Sigmoid colon (tissue), 7 donors: ENCODE results near the gene NAGLU. TPM values are rescaled to one million over a fixed set of nuclear protein-coding genes. Genes with fewer than 3 reads are reported as not detected.
"Not testable (repeated sequence)": the region's sequence is repeated elsewhere in the genome, so short reads cannot be mapped to it uniquely, and the experiment has no call there.

Experiments used
- DNase-seq: peaks from one replicate; pipeline ENCODE4 v3.0.0-alpha.2; 2019
- H3K27ac ChIP-seq, 4 donors: fragments of 200-600 bp; sonication (generic); one replicate each; pipeline ENCODE4 v1.5.1; 2016 to 2019; ENCODE audit warnings: mild to moderate bottlenecking in 1 of 4
- H3K27me3 ChIP-seq, 3 donors: fragments of 200-600 bp; sonication (generic); one replicate each; pipeline ENCODE4 v1.5.1; 2019; ENCODE audit warnings: mild to moderate bottlenecking in 1 of 3
- H3K36me3 ChIP-seq, 4 donors: fragments of 200-600 bp; sonication (generic); one replicate each; pipeline ENCODE4 v1.5.1; 2016 to 2019
- H3K4me1 ChIP-seq, 4 donors: fragments of 200-600 bp; sonication (generic); one replicate each; pipeline ENCODE4 v1.5.1; 2017 to 2019
- H3K4me3 ChIP-seq, 4 donors: fragments of 200-600 bp; sonication (generic); one replicate each; pipeline ENCODE4 v1.5.1; 2017 to 2019; ENCODE audit warnings: mild to moderate bottlenecking in 2 of 4, moderate library complexity in 1 of 4
- H3K9me3 ChIP-seq, 4 donors: fragments of 200-600 bp in 3 of 4; sonication (generic) in 3 of 4; one replicate each; pipeline versions ENCODE4 v1.5.1 to v1.6.1; 2013 to 2019
- CTCF ChIP-seq, 4 experiments: fragments of 450-650 bp in 3 of 4; fragments of 200-600 bp in 1 of 4; IDR thresholded peaks; one replicate each; pipeline ENCODE4 v1.5.1; 2016 to 2019; ENCODE audit warnings: antibody characterized with exemption in 4 of 4, mild to moderate bottlenecking in 3 of 4, moderate library complexity in 2 of 4
- EP300 ChIP-seq, 4 donors: sonication (generic); formaldehyde crosslinking; IDR thresholded peaks; one replicate each; pipeline ENCODE4 v1.6.1; 2017; ENCODE audit warnings: antibody characterized with exemption in 4 of 4
- POLR2A ChIP-seq, 2 donors: fragments of 450-650 bp; IDR thresholded peaks; one replicate each; pipeline ENCODE4 v1.6.1; 2016; ENCODE audit warnings: antibody characterized with exemption in 2 of 2, mild to moderate bottlenecking in 2 of 2, moderate library complexity in 2 of 2
- POLR2AphosphoS5 ChIP-seq, 4 donors: sonication (generic); formaldehyde crosslinking; IDR thresholded peaks; one replicate each; pipeline ENCODE4 v1.6.1; 2017; ENCODE audit warnings: antibody characterized with exemption in 4 of 4
- WGBS, 2 donors: extraction: QIAGEN DNeasy Blood & Tissue Kit; methylation state at CpG; one replicate each; pipeline ENCODE4 v1.1.7; 2013; 5-methylcytosine and 5-hydroxymethylcytosine counted together
- intact Hi-C: fragments of 100-400 bp; cut with DNase I; formaldehyde crosslinking; loops from one replicate; pipeline ENCODE4 v1.15.1; 2023
- polyA plus RNA-seq, 3 donors: library from polyadenylated mRNA; stranded (reverse); fragments of 200-250 nt; gene quantifications; one replicate each; pipeline ENCODE4 v1.2.3, GENCODE V29; 2013
- total RNA-seq, 4 donors: library from RNA; depleted of rRNA; stranded (reverse); fragments of >200 nt; gene quantifications; one replicate each; pipeline ENCODE4 v1.1.0, GENCODE V29; 2016
- donor health status: healthy with polysubstance abuse.
- donor health status: Bipolar disorder and iron deficiency.
- donor health status: healthy.

NAGLU gene
- total and polyA plus RNA-seq, 7 donors: 9.7 to 52.6 (median 35.2) TPM

- WGBS, 2 donors: 58 to 72% methylated on average over 17 of the region's 17 CpGs
- peaks cover 0 to 62% (median 20%) of the 10 kb centered on the region in 4 donors for H3K36me3 ChIP-seq
These were observed 5.2 kb downstream of the NAGLU start for GRCh38 chr17:42541041-42541833.

GRCh38 chr17:42543190-42544079 is 7.4 kb downstream of the NAGLU start:
- Histone ChIP-seq H3K9me3 (no peaks in the 10 kb centered on the region), H3K36me3 (peaks cover 0 to 56% (median 19%) of the 10 kb centered on the region in 4 donors), H3K4me1 (peaks cover 0 to 7% (median 5%) of the 10 kb centered on the region in 4 donors), H3K27me3 (peaks cover 0 to 5% (median 0%) of the 10 kb centered on the region in 3 donors), H3K4me3 (no peak overlapping the region), H3K27ac (no peak overlapping the region)
- DNase-seq: no peak
- intact Hi-C loops: no loop called here
- TF ChIP-seq EP300 (IDR thresholded peaks at IDR 0.05) (no peak), CTCF (IDR thresholded peaks at IDR 0.05) (no peak), POLR2A (IDR thresholded peaks at IDR 0.05) (no peak), POLR2AphosphoS5 (IDR thresholded peaks at IDR 0.05) (no peak)
- 95 to 96% methylated on average over 39 of the region's 39 CpGs for WGBS, 2 donors

More at GRCh38 chr17:42541041-42541833, 5.2 kb downstream of the NAGLU start:
- H3K27ac ChIP-seq: no peak overlapping the region
- intact Hi-C loops: no loop called here
- no peaks in the 10 kb centered on the region for H3K9me3 ChIP-seq
- TF ChIP-seq EP300 (IDR thresholded peaks at IDR 0.05) (no peak), POLR2A (IDR thresholded peaks at IDR 0.05) (no peak), CTCF (IDR thresholded peaks at IDR 0.05) (no peak), POLR2AphosphoS5 (IDR thresholded peaks at IDR 0.05) (no peak)
- no peaks in the 10 kb centered on the region for H3K27me3 ChIP-seq
- DNase-seq: no peak
- no peak overlapping the region for H3K4me3 ChIP-seq
- H3K4me1 ChIP-seq: peaks cover 0 to 11% (median 9%) of the 10 kb centered on the region in 4 donors

- Histone ChIP-seq H3K9me3 (no peaks in the 10 kb centered on the region), H3K4me3 (no peak overlapping the region), H3K4me1 (peaks cover 0 to 12% (median 6%) of the 10 kb centered on the region in 4 donors), H3K36me3 (peaks cover 0 to 42% (median 10%) of the 10 kb centered on the region in 4 donors), H3K27ac (no peak overlapping the region), H3K27me3 (peaks cover 0 to 7% (median 0%) of the 10 kb centered on the region in 3 donors)
- TF ChIP-seq POLR2AphosphoS5 (IDR thresholded peaks at IDR 0.05): no peak
- no peak for TF ChIP-seq EP300 (IDR thresholded peaks at IDR 0.05)
- TF ChIP-seq POLR2A (IDR thresholded peaks at IDR 0.05): no peak
- TF ChIP-seq CTCF (IDR thresholded peaks at IDR 0.05): no peak
- intact Hi-C loops: no loop called here
- WGBS, 2 donors: 81% methylated on average over 8 of the region's 8 CpGs
- no peak for DNase-seq
These were observed 8.8 kb downstream of the NAGLU start for GRCh38 chr17:42544874-42545283.

- DNase-seq, H3K27ac ChIP-seq, H3K27me3 ChIP-seq, intact Hi-C loops, H3K9me3 ChIP-seq, H3K4me3 ChIP-seq: not testable (repeated sequence)
- Histone ChIP-seq H3K36me3 (peaks cover 0 to 34% (median 9%) of the 10 kb centered on the region in 4 donors), H3K4me1 (peaks cover 0 to 12% (median 6%) of the 10 kb centered on the region in 4 donors)
- 91 to 92% methylated on average over 9 of the region's 9 CpGs for WGBS, 2 donors
These were observed 9.9 kb downstream of the NAGLU start for GRCh38 chr17:42545755-42546505.
